ENCODE results near the gene GATB. TPM values are rescaled to one million over a fixed set of nuclear protein-coding genes. Genes with fewer than 3 reads are reported as not detected.
A peak's percentile ranks its signal among the peaks of the same experiment; 100 is the strongest.

GATB gene, protein sequence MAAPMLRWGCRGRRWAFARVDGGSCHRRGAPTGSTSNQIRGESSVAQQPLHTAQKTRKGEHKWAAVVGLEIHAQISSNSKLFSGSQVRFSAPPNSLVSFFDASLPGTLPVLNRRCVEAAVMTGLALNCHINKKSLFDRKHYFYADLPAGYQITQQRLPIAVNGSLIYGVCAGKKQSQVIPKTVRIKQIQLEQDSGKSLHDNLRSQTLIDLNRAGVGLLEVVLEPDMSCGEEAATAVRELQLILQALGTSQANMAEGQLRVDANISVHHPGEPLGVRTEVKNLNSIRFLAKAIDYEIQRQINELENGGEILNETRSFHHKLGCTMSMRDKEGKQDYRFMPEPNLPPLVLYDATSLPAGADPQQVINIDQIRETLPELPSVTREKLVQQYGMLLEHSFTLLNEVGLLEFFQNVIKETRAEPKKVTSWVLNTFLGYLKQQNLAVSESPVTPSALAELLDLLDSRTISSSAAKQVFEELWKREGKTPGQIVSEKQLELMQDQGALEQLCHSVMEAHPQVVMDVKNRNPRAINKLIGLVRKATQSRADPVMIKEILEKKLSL
- total RNA-seq, result 14.5 and 15.5 TPM in 2 replicates

DNA sequence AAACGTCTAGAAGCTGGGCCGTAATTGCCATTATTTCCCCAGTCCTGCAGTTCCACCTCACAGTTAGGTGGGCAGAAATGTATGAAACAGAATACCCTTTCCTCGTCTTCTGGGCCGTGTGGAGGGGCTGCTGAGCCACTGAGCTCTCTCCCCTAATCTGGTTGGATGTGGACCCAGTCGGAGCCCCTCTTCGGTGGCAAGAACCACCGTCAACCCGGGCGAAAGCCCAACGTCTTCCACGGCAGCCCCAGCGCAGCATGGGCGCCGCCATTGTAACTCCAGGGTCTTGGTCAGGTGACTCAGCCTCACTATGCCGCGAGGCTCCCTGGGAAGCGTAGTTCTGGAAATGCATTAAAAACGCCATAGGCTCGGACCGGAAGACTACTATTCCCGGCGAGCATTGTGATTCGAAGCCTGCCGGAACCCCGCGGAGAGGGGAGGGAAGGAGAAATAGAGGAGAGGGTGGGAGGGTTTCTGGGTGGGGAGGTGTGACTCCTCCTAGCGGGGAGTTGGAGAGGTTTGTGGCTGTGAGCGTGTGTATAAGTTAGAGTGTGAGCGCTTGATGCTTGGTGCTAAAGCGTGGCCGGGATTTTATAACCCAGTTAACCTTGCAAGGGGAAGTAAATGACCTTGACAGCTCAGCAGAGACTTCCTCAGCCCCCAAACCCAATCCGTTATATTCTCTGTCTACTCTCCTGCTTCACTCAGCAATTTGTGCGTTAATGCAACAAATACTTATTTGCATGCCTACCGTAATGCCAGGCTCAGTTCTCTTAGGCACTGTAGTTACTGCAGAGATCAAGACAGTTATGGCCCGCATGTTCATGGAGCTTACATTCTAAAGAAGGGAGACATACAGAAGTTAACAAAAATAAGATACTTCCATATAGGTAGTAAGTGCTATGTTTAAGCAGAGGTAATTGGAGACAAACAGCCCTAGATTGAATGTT, at the start of gene GATB:
Gene GATB (minus strand): TSS at position 296 of the 950 bp plus-strand sequence. CDS start 25 bp downstream, at position 271.
- TF ChIP-seq, protein P1, sequence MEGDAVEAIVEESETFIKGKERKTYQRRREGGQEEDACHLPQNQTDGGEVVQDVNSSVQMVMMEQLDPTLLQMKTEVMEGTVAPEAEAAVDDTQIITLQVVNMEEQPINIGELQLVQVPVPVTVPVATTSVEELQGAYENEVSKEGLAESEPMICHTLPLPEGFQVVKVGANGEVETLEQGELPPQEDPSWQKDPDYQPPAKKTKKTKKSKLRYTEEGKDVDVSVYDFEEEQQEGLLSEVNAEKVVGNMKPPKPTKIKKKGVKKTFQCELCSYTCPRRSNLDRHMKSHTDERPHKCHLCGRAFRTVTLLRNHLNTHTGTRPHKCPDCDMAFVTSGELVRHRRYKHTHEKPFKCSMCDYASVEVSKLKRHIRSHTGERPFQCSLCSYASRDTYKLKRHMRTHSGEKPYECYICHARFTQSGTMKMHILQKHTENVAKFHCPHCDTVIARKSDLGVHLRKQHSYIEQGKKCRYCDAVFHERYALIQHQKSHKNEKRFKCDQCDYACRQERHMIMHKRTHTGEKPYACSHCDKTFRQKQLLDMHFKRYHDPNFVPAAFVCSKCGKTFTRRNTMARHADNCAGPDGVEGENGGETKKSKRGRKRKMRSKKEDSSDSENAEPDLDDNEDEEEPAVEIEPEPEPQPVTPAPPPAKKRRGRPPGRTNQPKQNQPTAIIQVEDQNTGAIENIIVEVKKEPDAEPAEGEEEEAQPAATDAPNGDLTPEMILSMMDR (IDR thresholded peaks at IDR 0.05; ENCODE audit: insufficient read depth, low read depth, low read length), result peak; percentile 49
- peak; percentile 96 for DNase-seq (ENCODE audit: low read depth)
- peak within 1 kb of the TSS; percentile 97 for H3K4me3 ChIP-seq (ENCODE audit: low read depth, low read length)

DNA sequence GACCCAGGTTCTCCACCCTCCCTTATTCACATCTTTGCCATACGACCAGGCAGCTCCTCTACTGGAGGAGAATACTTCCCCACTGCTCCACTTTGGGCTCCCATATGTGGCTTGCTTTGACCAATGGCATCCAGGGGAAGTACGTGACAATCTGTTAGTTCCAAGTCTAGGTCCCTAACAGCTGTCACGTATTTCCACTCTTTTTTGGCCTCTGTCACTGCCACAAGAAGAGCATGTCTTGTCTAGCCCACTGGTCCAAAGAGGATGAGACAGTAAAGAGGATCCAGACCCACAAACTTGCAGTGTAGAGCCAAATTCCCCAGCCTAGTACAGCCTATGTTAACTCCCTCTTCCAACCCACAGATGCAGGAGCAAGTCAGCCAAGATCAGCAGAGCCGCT, 49.7 kb upstream of the GATB start:
- H3K4me3 ChIP-seq (ENCODE audit: low read depth, low read length), result no peak overlapping the region
- no peak for DNase-seq (ENCODE audit: low read depth)
- TF ChIP-seq, protein P1 (IDR thresholded peaks at IDR 0.05; ENCODE audit: insufficient read depth, low read depth, low read length), result no peak

DNA sequence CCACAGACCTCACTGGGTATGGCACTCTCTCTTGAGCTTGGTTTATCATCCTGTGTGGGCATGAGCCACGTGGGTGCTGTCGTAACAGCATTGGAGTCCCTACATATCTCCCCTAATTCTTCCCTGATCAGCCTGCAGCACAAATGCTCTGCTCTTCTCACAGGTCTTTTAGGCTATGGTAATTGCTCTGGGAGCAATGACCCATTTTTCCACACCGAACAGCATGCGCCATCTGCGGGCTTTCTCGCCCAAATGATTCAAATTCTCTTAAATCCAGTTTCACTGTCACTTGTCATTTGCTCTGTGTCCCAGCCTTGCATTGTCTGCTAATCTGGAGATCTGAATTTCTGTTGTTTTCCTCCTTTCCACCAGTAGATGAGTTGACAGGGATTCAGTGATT, 48.9 kb upstream of the GATB start:
- no peak for DNase-seq (ENCODE audit: low read depth)

DNA sequence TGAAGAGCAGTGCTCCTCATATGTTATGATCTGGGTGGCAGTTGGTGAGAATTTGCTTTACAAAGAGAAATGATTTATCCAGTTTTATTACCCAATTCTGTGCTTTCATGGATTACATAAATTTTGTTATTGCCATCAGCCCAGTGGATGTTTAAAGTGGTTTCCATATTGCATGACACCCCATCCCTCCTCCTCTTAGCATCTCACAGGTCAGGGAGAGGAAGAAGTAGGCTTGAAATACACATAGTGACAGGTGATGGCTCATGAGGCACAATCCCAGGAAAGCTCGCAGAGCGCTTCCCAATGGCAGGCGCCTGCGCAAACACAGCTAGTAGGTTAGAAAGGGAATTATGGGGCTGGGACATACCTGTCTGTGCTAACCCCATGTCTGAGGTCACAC, 47.7 kb upstream of the GATB start:
- TF ChIP-seq, protein P1 (IDR thresholded peaks at IDR 0.05; ENCODE audit: insufficient read depth, low read depth, low read length), result no peak
- no peak for DNase-seq (ENCODE audit: low read depth)
- no peak overlapping the region for H3K4me3 ChIP-seq (ENCODE audit: low read depth, low read length)

More for the DNA sequence above, 48.9 kb upstream of the GATB start:
- H3K4me3 ChIP-seq (ENCODE audit: low read depth, low read length), result no peak overlapping the region
- TF ChIP-seq, protein P1 (IDR thresholded peaks at IDR 0.05; ENCODE audit: insufficient read depth, low read depth, low read length), result no peak

DNA sequence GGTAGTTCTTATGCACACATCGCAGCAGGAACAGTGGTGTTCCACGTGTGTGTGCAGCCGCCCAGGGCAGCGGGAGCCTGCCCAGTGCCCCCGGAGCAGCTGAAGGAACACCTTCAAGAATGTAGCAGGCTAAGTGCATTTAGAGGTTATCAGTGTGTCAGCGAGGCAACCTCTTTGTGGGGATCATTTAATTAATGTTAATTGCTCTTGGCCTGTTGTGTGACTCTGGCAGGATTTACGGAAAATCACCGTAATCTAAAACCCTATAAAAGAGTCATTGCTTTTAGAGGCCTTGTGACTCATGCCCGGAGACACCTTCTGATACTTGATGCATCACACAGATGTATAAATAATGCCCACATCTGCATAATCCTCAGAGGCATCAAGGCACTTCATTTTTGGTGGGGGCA, 47.3 kb upstream of the GATB start:
- TF ChIP-seq, protein P1 (IDR thresholded peaks at IDR 0.05; ENCODE audit: insufficient read depth, low read depth, low read length), result no peak
- no peak overlapping the region for H3K4me3 ChIP-seq (ENCODE audit: low read depth, low read length)
- DNase-seq (ENCODE audit: low read depth), result peak; percentile 19

DNA sequence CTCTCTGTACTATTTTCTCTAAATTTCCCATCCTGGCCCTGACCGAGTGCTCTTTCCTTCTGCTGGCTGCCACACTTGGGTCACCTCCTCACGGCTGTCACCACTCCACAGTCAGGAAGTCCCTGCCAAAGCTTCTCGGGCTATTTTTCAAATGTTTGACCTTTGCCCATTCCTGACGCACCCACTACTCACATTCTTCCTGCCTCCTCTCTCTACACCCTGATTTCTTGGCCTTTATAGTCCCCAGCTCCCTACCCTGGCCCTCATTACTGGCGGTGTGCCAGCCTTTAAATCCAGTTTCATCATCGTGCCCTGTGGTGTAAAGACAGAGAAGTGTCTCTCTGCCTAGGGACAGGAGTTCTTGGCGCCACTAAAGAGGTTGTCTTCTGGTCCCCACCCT, 46.4 kb upstream of the GATB start:
- no peak for DNase-seq (ENCODE audit: low read depth)
- TF ChIP-seq, protein P1 (IDR thresholded peaks at IDR 0.05; ENCODE audit: insufficient read depth, low read depth, low read length), result no peak
- no peak overlapping the region for H3K4me3 ChIP-seq (ENCODE audit: low read depth, low read length)
